DOHH2 (cell line): ENCODE data around the gene LDLRAD4.

Experiments
- EZH2phosphoT487 ChIP-seq: fragments of 200-600 bp; sonication (generic); IDR thresholded peaks from 2 replicates; pipeline ENCODE4 v1.6.1; 2017; ENCODE audit warnings: borderline replicate concordance, mild to moderate bottlenecking, antibody characterized with exemption, low read length, moderate library complexity, mixed read lengths
- TF ChIP-seq, protein P1 (sequence below): fragments of 200-600 bp; sonication (generic); IDR thresholded peaks from one replicate; pipeline ENCODE4 v1.5.1; 2014; ENCODE audit warnings: antibody characterized with exemption, mild to moderate bottlenecking, low read depth, low read length; ENCODE audit not compliant: poor library complexity, severe bottlenecking

DNA sequence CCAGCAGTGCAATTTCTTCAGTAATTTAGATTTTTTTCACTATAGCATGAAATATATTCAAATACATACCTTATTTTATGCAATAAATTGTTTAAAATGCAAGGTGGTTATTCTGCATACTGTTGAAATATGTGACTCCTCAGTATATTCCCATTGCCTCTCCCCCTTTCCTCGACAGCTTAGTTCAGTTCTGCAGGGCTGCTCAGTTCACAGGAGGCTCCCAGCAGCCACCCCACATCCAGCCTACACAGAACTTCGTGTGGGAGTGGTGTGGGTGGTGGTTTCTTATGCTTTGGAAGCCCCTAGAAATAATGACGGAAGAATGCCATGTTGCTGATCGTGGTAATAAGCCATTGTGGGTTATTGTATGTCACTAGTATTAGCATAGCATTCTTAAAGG, 428.1 kb downstream of the LDLRAD4 start:
- TF ChIP-seq, protein P1, sequence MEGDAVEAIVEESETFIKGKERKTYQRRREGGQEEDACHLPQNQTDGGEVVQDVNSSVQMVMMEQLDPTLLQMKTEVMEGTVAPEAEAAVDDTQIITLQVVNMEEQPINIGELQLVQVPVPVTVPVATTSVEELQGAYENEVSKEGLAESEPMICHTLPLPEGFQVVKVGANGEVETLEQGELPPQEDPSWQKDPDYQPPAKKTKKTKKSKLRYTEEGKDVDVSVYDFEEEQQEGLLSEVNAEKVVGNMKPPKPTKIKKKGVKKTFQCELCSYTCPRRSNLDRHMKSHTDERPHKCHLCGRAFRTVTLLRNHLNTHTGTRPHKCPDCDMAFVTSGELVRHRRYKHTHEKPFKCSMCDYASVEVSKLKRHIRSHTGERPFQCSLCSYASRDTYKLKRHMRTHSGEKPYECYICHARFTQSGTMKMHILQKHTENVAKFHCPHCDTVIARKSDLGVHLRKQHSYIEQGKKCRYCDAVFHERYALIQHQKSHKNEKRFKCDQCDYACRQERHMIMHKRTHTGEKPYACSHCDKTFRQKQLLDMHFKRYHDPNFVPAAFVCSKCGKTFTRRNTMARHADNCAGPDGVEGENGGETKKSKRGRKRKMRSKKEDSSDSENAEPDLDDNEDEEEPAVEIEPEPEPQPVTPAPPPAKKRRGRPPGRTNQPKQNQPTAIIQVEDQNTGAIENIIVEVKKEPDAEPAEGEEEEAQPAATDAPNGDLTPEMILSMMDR: no peak
- TF ChIP-seq EZH2phosphoT487: no peak
